B cell (primary cell): ENCODE measurements around the gene AK8. TPM values are rescaled to one million over a fixed set of nuclear protein-coding genes. Genes with fewer than 3 reads are reported as not detected.
A peak's percentile ranks its signal among the peaks of the same experiment; 100 is the strongest.

Experiments
- ATAC-seq: fragments of 200-7000 bp; cut with Tn5 transposase; one replicate; pipeline ENCODE4 v1.10.0; 2021; ENCODE audit warnings: low read depth, mild to moderate bottlenecking, moderate number of reproducible peaks, moderate library complexity
- CTCF ChIA-PET: fragments of 350-600 bp; sonication (Branson Sonifier 250); formaldehyde crosslinking; loops from one replicate; lab custom pipeline; 2021; ENCODE audit warnings: antibody characterized with exemption, inconsistent platforms; lab: Charles Lee
- POLR2A ChIA-PET: fragments of 350-600 bp; sonication (Branson Sonifier 250); formaldehyde crosslinking; loops from one replicate; lab custom pipeline; 2021; ENCODE audit warnings: antibody characterized with exemption; lab: Charles Lee
- DNase-seq: peaks from one replicate; pipeline ENCODE4 v3.0.0; 2013
- H2AFZ ChIP-seq: 2 replicates; pipeline ENCODE4 v1.6.1; 2012; ENCODE audit warnings: mild to moderate bottlenecking, low read depth, low read length; ENCODE audit not compliant: insufficient read depth, poor library complexity, severe bottlenecking
- H3K27ac ChIP-seq, 2 donors: 1 replicate in 1 of 2; 2 replicates in 1 of 2; pipeline ENCODE4 v1.5.1; 2012 to 2013; ENCODE audit warnings: low read length in 2 of 2, mild to moderate bottlenecking in 2 of 2, moderate library complexity in 1 of 2
- H3K27me3 ChIP-seq, 4 experiments: fragments of 200-600 bp in 1 of 4; sonication (generic) in 1 of 4; replicated peaks in 1 of 4; 1 replicate in 2 of 4; 2 replicates in 2 of 4; pipeline versions ENCODE4 v1.6.1 to v1.7.0; 2013 to 2016; ENCODE audit warnings: low read length in 3 of 4, mild to moderate bottlenecking in 2 of 4, mixed read lengths in 1 of 4, moderate library complexity in 1 of 4; ENCODE audit not compliant: insufficient read depth in 4 of 4, control insufficient read depth in 3 of 4; ENCODE audit errors: control extremely low read depth in 1 of 4
- H3K36me3 ChIP-seq, 2 experiments: replicated peaks in 1 of 2; 1 replicate in 1 of 2; 2 replicates in 1 of 2; pipeline versions ENCODE4 v1.6.1 to v1.7.1; 2013; ENCODE audit warnings: low read length in 1 of 2; ENCODE audit not compliant: insufficient read depth in 2 of 2, control insufficient read depth in 1 of 2; ENCODE audit errors: control extremely low read depth in 1 of 2, extremely low read depth in 1 of 2
- H3K4me1 ChIP-seq, 2 donors: fragments of 200-600 bp in 1 of 2; sonication (generic) in 1 of 2; 1 replicate in 1 of 2; 2 replicates in 1 of 2; pipeline versions ENCODE4 v1.5.1 to v1.6.1; 2013 to 2017; ENCODE audit warnings: low read length in 2 of 2; ENCODE audit not compliant: control insufficient read depth in 2 of 2, insufficient read depth in 2 of 2
- H3K4me2 ChIP-seq: replicated peaks from 2 replicates; pipeline ENCODE3; 2012; ENCODE audit warnings: mild to moderate bottlenecking, low read depth, low read length; ENCODE audit not compliant: poor library complexity, severe bottlenecking
- H3K4me3 ChIP-seq, 5 experiments: fragments of 200-600 bp in 1 of 5; sonication (generic) in 1 of 5; 1 replicate in 3 of 5; 2 replicates in 2 of 5; pipeline versions ENCODE4 v1.5.1 to v1.7.0; 2011 to 2016; ENCODE audit warnings: low read length in 4 of 5, mild to moderate bottlenecking in 4 of 5, low read depth in 2 of 5, control low read depth in 1 of 5, moderate library complexity in 1 of 5; ENCODE audit not compliant: insufficient read depth in 1 of 5; ENCODE audit errors: control extremely low read depth in 1 of 5, extremely low read depth in 1 of 5
- H3K79me2 ChIP-seq: fragments of 200-600 bp; sonication (generic); one replicate; pipeline ENCODE4 v1.6.0; 2016; ENCODE audit warnings: low read length; ENCODE audit not compliant: control insufficient read depth, insufficient read depth
- H3K9ac ChIP-seq: fragments of 200-600 bp; sonication (generic); 2 replicates; pipeline ENCODE4 v1.6.1; 2017; ENCODE audit warnings: mild to moderate bottlenecking, low read length, moderate library complexity
- H3K9me3 ChIP-seq, 3 donors: one replicate each; pipeline versions ENCODE4 v1.6.1 to v1.7.1; 2013; ENCODE audit warnings: low read length in 2 of 3; ENCODE audit not compliant: control insufficient read depth in 2 of 3, insufficient read depth in 1 of 3; ENCODE audit errors: control extremely low read depth in 1 of 3
- H4K20me1 ChIP-seq: 2 replicates; pipeline ENCODE4 v1.6.0; 2012; ENCODE audit warnings: mild to moderate bottlenecking, low read length; ENCODE audit not compliant: insufficient read depth, control insufficient read depth, poor library complexity, severe bottlenecking
- H3K27ac Mint-ChIP-seq: one replicate; pipeline ENCODE4 v1.8.0; 2021; ENCODE audit warnings: mixed read lengths
- H3K27me3 Mint-ChIP-seq: one replicate; pipeline ENCODE4 v1.8.0; 2021; ENCODE audit warnings: mixed read lengths
- H3K4me1 Mint-ChIP-seq: one replicate; pipeline ENCODE4 v1.8.0; 2021; ENCODE audit warnings: mixed read lengths
- H3K4me3 Mint-ChIP-seq: one replicate; pipeline ENCODE4 v1.8.0; 2021; ENCODE audit warnings: mixed read lengths
- H3K9me3 Mint-ChIP-seq: one replicate; pipeline ENCODE4 v1.8.0; 2022; ENCODE audit warnings: mixed read lengths; ENCODE audit not compliant: insufficient read depth
- EZH2 ChIP-seq: IDR thresholded peaks from 2 replicates; pipeline ENCODE4 v1.6.1; 2012; ENCODE audit warnings: borderline replicate concordance, low read depth, mild to moderate bottlenecking, moderate library complexity, low read length; ENCODE audit not compliant: insufficient read depth, poor library complexity, severe bottlenecking
- WGBS: methylation state at CpG from one replicate; pipeline ENCODE4 v1.1.5; 2013; ENCODE audit warnings: missing lambda C conversion rate; ENCODE audit not compliant: insufficient coverage; 5-methylcytosine and 5-hydroxymethylcytosine counted together
- intact Hi-C: fragments of 100-400 bp; cut with micrococcal nuclease; formaldehyde crosslinking; loops from one replicate; pipeline ENCODE4 v1.10.0; 2022
- polyA plus RNA-seq: library from polyadenylated mRNA; depleted of rRNA; stranded (reverse); fragments of >200 nt; gene quantifications from 2 replicates; pipeline ENCODE4 v1.2.3, GENCODE V29; 2012
- total RNA-seq, 2 donors: library from RNA; stranded (reverse); fragments of 120-200 nt in 1 of 2; gene quantifications; 1 replicate in 1 of 2; 2 replicates in 1 of 2; pipeline versions ENCODE4 v1.2.3 to v1.2.4, GENCODE V29; 2013 to 2022
- TF ChIP-seq, protein P1 (sequence below): fragments of 200-600 bp; IDR thresholded peaks from one replicate; pipeline ENCODE4 v1.8.0; 2022; ENCODE audit warnings: antibody characterized with exemption, mild to moderate bottlenecking

Gene AK8
- total and polyA plus RNA-seq, 2 donors (not counting 1 experiment from before 2014, with no cell fraction given), result 1.9 to 8.6 TPM

DNA sequence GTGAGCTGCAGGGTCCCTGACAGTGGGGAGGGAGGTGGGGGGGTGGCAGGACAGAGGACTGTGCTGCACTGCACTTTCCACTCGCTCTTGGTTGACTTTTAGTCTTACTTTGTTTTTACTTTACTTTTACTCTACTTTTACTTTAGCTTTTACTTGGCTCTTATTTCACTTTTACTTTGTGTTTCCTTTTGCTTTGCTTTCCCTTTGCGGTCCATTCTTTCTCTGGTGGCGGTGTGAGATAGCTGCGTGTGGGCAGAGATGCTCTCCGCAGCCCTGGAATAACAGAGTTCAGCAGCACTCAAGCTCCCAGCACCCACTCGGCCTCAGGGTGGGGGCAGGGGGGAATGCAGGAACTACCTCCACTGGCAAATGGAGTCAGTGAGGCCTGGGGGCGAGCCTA is 4.7 kb downstream of the AK8 start:
- WGBS, result 58% methylated on average over 4 of the region's 7 CpGs
- H3K9ac ChIP-seq, result no peak overlapping the region
- H3K4me1 Mint-ChIP-seq, result peaks cover 7% of the 10 kb centered on the region
- H3K27me3 Mint-ChIP-seq, result no peaks in the 10 kb centered on the region
- peak overlapping the region; percentile 6 for H3K4me3 Mint-ChIP-seq
- TF ChIP-seq EZH2, result no peak
- TF ChIP-seq, protein P1, sequence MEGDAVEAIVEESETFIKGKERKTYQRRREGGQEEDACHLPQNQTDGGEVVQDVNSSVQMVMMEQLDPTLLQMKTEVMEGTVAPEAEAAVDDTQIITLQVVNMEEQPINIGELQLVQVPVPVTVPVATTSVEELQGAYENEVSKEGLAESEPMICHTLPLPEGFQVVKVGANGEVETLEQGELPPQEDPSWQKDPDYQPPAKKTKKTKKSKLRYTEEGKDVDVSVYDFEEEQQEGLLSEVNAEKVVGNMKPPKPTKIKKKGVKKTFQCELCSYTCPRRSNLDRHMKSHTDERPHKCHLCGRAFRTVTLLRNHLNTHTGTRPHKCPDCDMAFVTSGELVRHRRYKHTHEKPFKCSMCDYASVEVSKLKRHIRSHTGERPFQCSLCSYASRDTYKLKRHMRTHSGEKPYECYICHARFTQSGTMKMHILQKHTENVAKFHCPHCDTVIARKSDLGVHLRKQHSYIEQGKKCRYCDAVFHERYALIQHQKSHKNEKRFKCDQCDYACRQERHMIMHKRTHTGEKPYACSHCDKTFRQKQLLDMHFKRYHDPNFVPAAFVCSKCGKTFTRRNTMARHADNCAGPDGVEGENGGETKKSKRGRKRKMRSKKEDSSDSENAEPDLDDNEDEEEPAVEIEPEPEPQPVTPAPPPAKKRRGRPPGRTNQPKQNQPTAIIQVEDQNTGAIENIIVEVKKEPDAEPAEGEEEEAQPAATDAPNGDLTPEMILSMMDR, result no peak
- H3K27ac Mint-ChIP-seq, result no peak overlapping the region
- H3K9me3 ChIP-seq, result no peaks in the 10 kb centered on the region
- H3K9me3 Mint-ChIP-seq, result no peaks in the 10 kb centered on the region
- ChIA-PET CTCF (no interaction called here), POLR2A (no interaction called here)
- H3K27ac ChIP-seq, result no peak overlapping the region
- no peaks in the 10 kb centered on the region for H4K20me1 ChIP-seq
- H3K36me3 ChIP-seq, result no peaks in the 10 kb centered on the region
- no peak overlapping the region for H3K4me3 ChIP-seq
- ATAC-seq, result no peak
- H3K79me2 ChIP-seq, result no peaks in the 10 kb centered on the region
- no peak for DNase-seq
- intact Hi-C loops, result no loop called here
- H3K4me1 ChIP-seq, result peaks cover 0 to 8% of the 10 kb centered on the region in 2 donors
- H3K4me2 ChIP-seq, result no peak overlapping the region
- H2AFZ ChIP-seq, result peak overlapping the region; percentile 46
- H3K27me3 ChIP-seq, result no peaks in the 10 kb centered on the region

DNA sequence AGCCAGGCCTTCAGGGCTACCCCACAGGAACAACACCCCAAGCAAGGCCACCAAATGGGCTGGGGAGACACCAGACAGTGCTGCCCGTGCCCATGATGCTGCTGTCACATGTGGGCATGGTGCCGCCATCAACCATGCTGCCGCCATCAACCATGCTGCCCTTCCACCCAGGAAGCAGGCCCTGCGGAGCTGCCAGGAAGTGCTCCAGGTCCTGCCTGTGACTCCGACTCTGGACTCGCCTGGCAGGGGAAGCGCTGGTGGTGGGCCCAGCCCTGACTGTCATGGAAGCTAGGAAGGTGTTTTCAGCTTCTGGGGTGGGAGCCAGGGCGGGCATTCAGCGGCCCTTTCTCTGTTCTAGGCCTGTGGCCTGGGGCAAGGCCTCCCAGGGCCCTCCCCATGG is 8.8 kb downstream of the AK8 start:
- no peak overlapping the region for H3K9ac ChIP-seq
- Mint-ChIP-seq H3K27me3 (no peaks in the 10 kb centered on the region), H3K4me3 (no peak overlapping the region), H3K4me1 (peaks cover 3% of the 10 kb centered on the region), H3K27ac (no peak overlapping the region), H3K9me3 (no peaks in the 10 kb centered on the region)
- ChIA-PET POLR2A (no interaction called here), CTCF (no interaction called here)
- H3K4me2 ChIP-seq, result no peak overlapping the region
- H3K79me2 ChIP-seq, result no peaks in the 10 kb centered on the region
- no peak overlapping the region for H3K27ac ChIP-seq
- no peak overlapping the region for H2AFZ ChIP-seq
- H4K20me1 ChIP-seq, result no peaks in the 10 kb centered on the region
- no peaks in the 10 kb centered on the region for H3K36me3 ChIP-seq
- TF ChIP-seq, protein P1, result no peak
- TF ChIP-seq EZH2, result no peak
- H3K27me3 ChIP-seq, result no peaks in the 10 kb centered on the region
- intact Hi-C loops, result no loop called here
- H3K4me1 ChIP-seq, result no peaks in the 10 kb centered on the region
- WGBS, result 96% methylated on average over 9 of the region's 9 CpGs
- H3K4me3 ChIP-seq, result no peak overlapping the region
- ATAC-seq, result no peak
- H3K9me3 ChIP-seq, result no peaks in the 10 kb centered on the region
- no peak for DNase-seq
